Endodermal cell (in vitro differentiated cells): ENCODE results near the gene WDR89. TPM values are rescaled to one million over a fixed set of nuclear protein-coding genes. Genes with fewer than 3 reads are reported as not detected.
A peak's percentile ranks its signal among the peaks of the same experiment; 100 is the strongest.

Source experiments
- DNase-seq: peaks from one replicate; pipeline ENCODE4 v3.0.0-alpha.2; 2017
- H3K27ac ChIP-seq: 2 replicates; pipeline ENCODE4 v1.5.1; 2013; ENCODE audit warnings: mild to moderate bottlenecking, low read depth, low read length, moderate library complexity
- H3K27me3 ChIP-seq: 2 replicates; pipeline ENCODE4 v1.6.1; 2013; ENCODE audit warnings: mild to moderate bottlenecking, low read length, moderate library complexity; ENCODE audit not compliant: insufficient read depth, control insufficient read depth, poor library complexity, severe bottlenecking
- H3K36me3 ChIP-seq: 2 replicates; pipeline ENCODE4 v1.7.0; 2013; ENCODE audit warnings: mild to moderate bottlenecking, low read length, moderate library complexity; ENCODE audit not compliant: control insufficient read depth, insufficient read depth
- H3K4me1 ChIP-seq: one replicate; pipeline ENCODE4 v1.7.0; 2013; ENCODE audit warnings: low read length; ENCODE audit not compliant: control insufficient read depth, insufficient read depth
- H3K4me3 ChIP-seq: 2 replicates; pipeline ENCODE4 v1.5.1; 2013; ENCODE audit warnings: mild to moderate bottlenecking, low read length, moderate library complexity
- H3K9ac ChIP-seq: 2 replicates; pipeline ENCODE4 v1.6.1; 2013; ENCODE audit warnings: mild to moderate bottlenecking, low read length, moderate library complexity; ENCODE audit not compliant: poor library complexity, severe bottlenecking; ENCODE audit errors: extremely low read depth
- H3K9me3 ChIP-seq: 2 replicates; pipeline ENCODE4 v1.6.1; 2013; ENCODE audit warnings: mild to moderate bottlenecking, low read length, moderate library complexity; ENCODE audit not compliant: control insufficient read depth
- H3K27ac Mint-ChIP-seq: 2 replicates; pipeline ENCODE4 v1.8.0; 2020; ENCODE audit warnings: mixed read lengths
- H3K27me3 Mint-ChIP-seq: 2 replicates; pipeline ENCODE4 v1.8.0; 2021; ENCODE audit warnings: mild to moderate bottlenecking, mixed read lengths; ENCODE audit not compliant: insufficient read depth
- H3K36me3 Mint-ChIP-seq: 2 replicates; pipeline ENCODE4 v1.8.0; 2020; ENCODE audit warnings: low read depth, mixed read lengths
- H3K4me1 Mint-ChIP-seq: 2 replicates; pipeline ENCODE4 v1.8.0; 2020; ENCODE audit warnings: mixed read lengths
- H3K4me3 Mint-ChIP-seq: 2 replicates; pipeline ENCODE4 v1.8.0; 2020; ENCODE audit warnings: mild to moderate bottlenecking, moderate library complexity, mixed read lengths
- H3K9me3 Mint-ChIP-seq: 2 replicates; pipeline ENCODE4 v1.8.0; 2020; ENCODE audit warnings: mild to moderate bottlenecking, mixed read lengths
- CTCF ChIP-seq: fragments of 200-600 bp; sonication (generic); conservative IDR thresholded peaks from 2 replicates; pipeline ENCODE4 v1.5.0; 2021; ENCODE audit warnings: antibody characterized with exemption, mild to moderate bottlenecking
- WGBS, 2 experiments: methylation state at CpG; one replicate each; pipeline versions ENCODE4 v1.1.5 to v1.1.7; 2013; ENCODE audit warnings: missing lambda C conversion rate in 2 of 2, mixed read lengths in 1 of 2; ENCODE audit not compliant: insufficient coverage in 1 of 2, insufficient read length in 1 of 2; 5-methylcytosine and 5-hydroxymethylcytosine counted together
- total RNA-seq, 2 donors: library from RNA; stranded (reverse); fragmentation: NEBNext Ultra II Directional in 1 of 2; extraction: Animal tissue kit (Norgen Biotek cat#: 25700) in 1 of 2; gene quantifications; 2 replicates in 1 of 2; 3 replicates in 1 of 2; pipeline ENCODE4 v1.2.1, GENCODE V29; 2021

Gene WDR89
- total RNA-seq, 2 donors from 2014 or later: 23.4 to 26.7 TPM

DNA sequence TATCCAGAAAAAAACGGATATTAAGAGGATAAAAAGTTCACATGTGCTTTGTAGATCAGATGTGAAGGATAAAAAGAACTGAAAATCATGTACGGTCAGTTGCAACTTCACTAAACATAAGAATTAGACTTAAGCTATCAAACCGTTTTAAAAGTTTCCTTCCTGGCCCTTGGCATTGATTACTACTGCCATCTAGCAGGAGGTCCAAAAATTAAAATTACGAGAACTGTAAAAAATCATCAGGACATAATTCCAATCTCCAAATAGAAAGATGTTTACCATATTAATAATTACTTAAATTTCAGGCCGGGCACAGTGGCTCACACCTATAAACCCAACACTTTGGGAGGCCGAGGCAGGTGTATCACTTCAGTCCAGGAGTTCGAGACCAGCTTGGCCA is 7.9 kb downstream of the WDR89 start:
- H3K36me3 Mint-ChIP-seq: peaks cover 41% of the 10 kb centered on the region
- no peaks in the 10 kb centered on the region for H3K27me3 Mint-ChIP-seq
- H3K27ac ChIP-seq: no peak overlapping the region
- H3K4me3 Mint-ChIP-seq: no peak overlapping the region
- H3K27ac Mint-ChIP-seq: no peak overlapping the region
- DNase-seq: no peak
- H3K9ac ChIP-seq: no peak overlapping the region
- H3K4me3 ChIP-seq: no peak overlapping the region
- no peaks in the 10 kb centered on the region for H3K4me1 ChIP-seq
- WGBS, 2 experiments: 91 to 97% methylated on average over 5 to 7 of the region's 7 CpGs
- H3K9me3 Mint-ChIP-seq: peaks cover 25% of the 10 kb centered on the region
- no peak for TF ChIP-seq CTCF
- peaks cover 15% of the 10 kb centered on the region for H3K36me3 ChIP-seq
- H3K4me1 Mint-ChIP-seq: peaks cover 2% of the 10 kb centered on the region
- H3K9me3 ChIP-seq: peaks cover 26% of the 10 kb centered on the region
- no peaks in the 10 kb centered on the region for H3K27me3 ChIP-seq

DNA sequence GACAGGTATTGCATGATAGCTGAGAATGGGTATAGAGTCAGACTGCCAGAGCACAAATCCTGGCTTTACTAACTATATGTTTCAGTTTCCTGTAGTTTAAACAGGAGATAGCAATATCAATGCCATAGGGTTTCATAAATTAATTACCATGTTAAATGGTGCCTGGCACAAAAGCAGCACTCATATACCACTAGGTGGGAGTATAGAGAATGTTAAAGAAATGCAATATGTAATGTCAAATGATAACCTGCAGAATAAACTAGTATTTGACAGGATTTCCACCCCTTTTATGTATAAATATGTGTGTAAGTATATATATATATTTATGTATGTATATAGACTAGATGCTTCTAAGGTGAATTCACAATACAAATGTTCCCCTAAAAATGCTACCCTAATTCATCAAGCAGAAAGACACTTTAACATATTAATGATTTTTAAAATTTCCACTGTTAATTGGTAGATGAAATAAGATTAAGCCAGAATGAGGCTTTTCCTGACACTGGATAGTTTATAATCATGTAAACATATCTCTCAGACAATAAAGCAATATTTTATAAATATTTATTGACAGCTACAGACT is 8.6 kb downstream of the WDR89 start:
- DNase-seq: no peak
- Mint-ChIP-seq H3K9me3 (peaks cover 24% of the 10 kb centered on the region), H3K4me1 (no peaks in the 10 kb centered on the region), H3K4me3 (no peak overlapping the region), H3K27ac (no peak overlapping the region), H3K36me3 (peaks cover 36% of the 10 kb centered on the region), H3K27me3 (no peaks in the 10 kb centered on the region)
- Histone ChIP-seq H3K4me3 (no peak overlapping the region), H3K9me3 (peaks cover 25% of the 10 kb centered on the region), H3K36me3 (peaks cover 16% of the 10 kb centered on the region), H3K4me1 (no peaks in the 10 kb centered on the region), H3K27ac (no peak overlapping the region), H3K27me3 (no peaks in the 10 kb centered on the region), H3K9ac (no peak overlapping the region)
- TF ChIP-seq CTCF: peak; percentile 76

GRCh38 chr14:63624701-63625100 is 17.0 kb downstream of the WDR89 start:
- DNase-seq: no peak
- Mint-ChIP-seq H3K36me3 (peaks cover 30% of the 10 kb centered on the region), H3K27ac (no peak overlapping the region), H3K9me3 (no peaks in the 10 kb centered on the region), H3K4me3 (no peak overlapping the region), H3K4me1 (no peaks in the 10 kb centered on the region), H3K27me3 (no peaks in the 10 kb centered on the region)
- WGBS, 2 experiments: 94% methylated on average over 3 of the region's 4 CpGs; no CpG with 5 or more reads in 1 of the 2 experiments
- Histone ChIP-seq H3K9ac (no peak overlapping the region), H3K4me1 (no peaks in the 10 kb centered on the region), H3K9me3 (no peaks in the 10 kb centered on the region), H3K27ac (no peak overlapping the region), H3K27me3 (no peaks in the 10 kb centered on the region), H3K4me3 (no peak overlapping the region), H3K36me3 (peaks cover 25% of the 10 kb centered on the region)
- no peak for TF ChIP-seq CTCF
